A549 (cell line): Measurements from ENCODE around the gene ELOVL2. TPM values are rescaled to one million over a fixed set of nuclear protein-coding genes. Genes with fewer than 3 reads are reported as not detected.

Experiments
- ATAC-seq, 2 experiments: fragments of 200-7000 bp in 1 of 2; fragments of >200 bp in 1 of 2; cut with Nextera tagmentation in 1 of 2; cut with Tn5 transposase in 1 of 2; 3 replicates each; pipeline versions ENCODE4 v1.8.0 to v1.9.1; 2018 to 2020; ENCODE audit warnings: mild to moderate bottlenecking in 1 of 2, moderate library complexity in 1 of 2
- CTCF ChIA-PET: fragments of 300-600 bp; sonication (Branson Sonifier 250); formaldehyde crosslinking; extraction: SDS; loops from one replicate; lab custom pipeline; 2021; ENCODE audit warnings: antibody characterized with exemption, inconsistent platforms; lab: Yijun Ruan, JAX
- POLR2A ChIA-PET: fragments of 350-600 bp; formaldehyde crosslinking; extraction: SDS; loops from one replicate; lab custom pipeline; 2021; ENCODE audit warnings: antibody characterized with exemption, inconsistent platforms; lab: Yijun Ruan, JAX
- DNase-seq, 2 experiments: peaks; one replicate each; pipeline versions ENCODE4 v3.0.0 to v3.0.0-alpha.2; 2011 to 2016; ENCODE audit warnings: low read depth in 1 of 2, low spot score in 1 of 2
- FAIRE-seq: peaks from 2 replicates; lab custom pipeline; 2011; peaks lifted over from hg19 to GRCh38; lab: Jason Lieb, UNC
- H3K27ac ChIP-seq, 2 experiments: fragments of >200 bp; sonication (Bioruptor Twin); formaldehyde crosslinking; 3 replicates each; pipeline ENCODE4 v1.5.1; 2016 to 2017
- H3K4me1 ChIP-seq: fragments of >200 bp; sonication (Bioruptor Twin); formaldehyde crosslinking; 3 replicates; pipeline ENCODE4 v1.6.1; 2016
- H3K4me2 ChIP-seq: fragments of >200 bp; sonication (Bioruptor Twin); formaldehyde crosslinking; 3 replicates; pipeline ENCODE4 v1.6.1; 2016
- H3K4me3 ChIP-seq: fragments of >200 bp; sonication (Bioruptor Twin); formaldehyde crosslinking; 3 replicates; pipeline ENCODE4 v1.5.1; 2016
- H3K9me3 ChIP-seq: fragments of >200 bp; sonication (Bioruptor Twin); formaldehyde crosslinking; 3 replicates; pipeline ENCODE4 v1.6.1; 2016
- BHLHE40 ChIP-seq: IDR thresholded peaks from 2 replicates; pipeline ENCODE4 v1.6.1; 2012; ENCODE audit warnings: low read depth, low read length, inconsistent platforms
- CBX2 ChIP-seq: fragments of 200-600 bp; sonication (generic); IDR thresholded peaks from 2 replicates; pipeline ENCODE4 v1.6.1; 2016; ENCODE audit warnings: low read depth, mild to moderate bottlenecking, borderline replicate concordance
- CBX8 ChIP-seq: fragments of 200-600 bp; sonication (generic); IDR thresholded peaks from 2 replicates; pipeline ENCODE4 v1.6.1; 2016
- CHD4 ChIP-seq: fragments of 200-600 bp; sonication (generic); IDR thresholded peaks from 2 replicates; pipeline ENCODE4 v1.6.1; 2016; ENCODE audit warnings: antibody characterized with exemption, mild to moderate bottlenecking, borderline replicate concordance
- EHF ChIP-seq: fragments of 250-450 bp; sonication (Bioruptor Pico); IDR thresholded peaks from 2 replicates; pipeline ENCODE4 v1.5.0; 2020; ENCODE audit warnings: mild to moderate bottlenecking
- EP300 ChIP-seq, 2 experiments: fragments of >200 bp; sonication (Bioruptor Twin); formaldehyde crosslinking; IDR thresholded peaks; 2 replicates in 1 of 2; 3 replicates in 1 of 2; pipeline ENCODE4 v1.6.1; 2016 to 2017
- FOXS1 ChIP-seq: fragments of 250-450 bp; sonication (Bioruptor Pico); IDR thresholded peaks from 2 replicates; pipeline ENCODE4 v1.5.0; 2020; ENCODE audit warnings: mild to moderate bottlenecking, moderate library complexity
- HOXA7 ChIP-seq: fragments of 250-450 bp; sonication (Bioruptor Pico); IDR thresholded peaks from 2 replicates; pipeline ENCODE4 v1.5.0; 2020; ENCODE audit warnings: mild to moderate bottlenecking, moderate library complexity
- HOXB13 ChIP-seq: fragments of 250-450 bp; sonication (Bioruptor Pico); IDR thresholded peaks from 2 replicates; pipeline ENCODE4 v1.5.0; 2020; ENCODE audit warnings: low read depth, mild to moderate bottlenecking, moderate library complexity
- HOXB5 ChIP-seq: fragments of 250-450 bp; sonication (Bioruptor Pico); IDR thresholded peaks from 2 replicates; pipeline ENCODE4 v1.5.0; 2020; ENCODE audit warnings: mild to moderate bottlenecking, moderate library complexity
- MAFK ChIP-seq: fragments of 450-650 bp; IDR thresholded peaks from 2 replicates; pipeline ENCODE4 v1.6.1; 2014; ENCODE audit not compliant: partially characterized antibody
- MAZ ChIP-seq: fragments of 150-350 bp; IDR thresholded peaks from 2 replicates; pipeline ENCODE4 v1.6.1; 2014; ENCODE audit warnings: antibody characterized with exemption, low read depth, low read length, borderline replicate concordance
- MYC ChIP-seq: IDR thresholded peaks from 2 replicates; pipeline ENCODE4 v1.6.1; 2012; ENCODE audit warnings: mild to moderate bottlenecking, inconsistent platforms, low read length, improper control_type of control experiment, borderline replicate concordance
- NFE2L2 ChIP-seq: fragments of 150-350 bp; conservative IDR thresholded peaks from 2 replicates; pipeline ENCODE4 v1.6.1; 2014; ENCODE audit warnings: low read length
- PHF8 ChIP-seq: fragments of 200-600 bp; sonication (generic); IDR thresholded peaks from 2 replicates; pipeline ENCODE4 v1.6.1; 2016; ENCODE audit warnings: low read depth, mild to moderate bottlenecking, antibody characterized with exemption, moderate library complexity, borderline replicate concordance
- RCOR1 ChIP-seq: fragments of 150-350 bp; IDR thresholded peaks from 2 replicates; pipeline ENCODE4 v1.6.1; 2014; ENCODE audit warnings: antibody characterized with exemption, low read length, low read depth
- TFCP2L1 ChIP-seq: fragments of 250-450 bp; sonication (Bioruptor Pico); IDR thresholded peaks from 2 replicates; pipeline ENCODE4 v1.5.0; 2021; ENCODE audit warnings: mild to moderate bottlenecking
- ZFP36 ChIP-seq: fragments of 450-650 bp; IDR thresholded peaks from 2 replicates; pipeline ENCODE4 v1.6.1; 2014; ENCODE audit warnings: borderline replicate concordance; ENCODE audit not compliant: partially characterized antibody
- ZSCAN20 ChIP-seq: fragments of 250-450 bp; sonication (Bioruptor Pico); IDR thresholded peaks from 2 replicates; pipeline ENCODE4 v1.8.0; 2022; ENCODE audit warnings: mild to moderate bottlenecking, moderate library complexity
- WGBS: methylation state at CpG from one replicate; pipeline ENCODE4 v1.1.6; 2017; ENCODE audit errors: missing lambda C conversion rate; 5-methylcytosine and 5-hydroxymethylcytosine counted together
- polyA plus RNA-seq, 4 experiments: library from polyadenylated mRNA; depleted of rRNA in 3 of 4; stranded (reverse); fragments of >200 nt; fragmentation: RNase III in 1 of 4; extraction: RNeasy Plus Mini Kit Qiagen cat#74134 plus additional on column Dnase treatment in 1 of 4; gene quantifications; 2 replicates in 3 of 4; 3 replicates in 1 of 4; pipeline ENCODE4 v1.2.3, GENCODE V29; 2011 to 2017
- TF ChIP-seq, protein P1 (sequence below): fragments of 450-650 bp; IDR thresholded peaks from 2 replicates; pipeline ENCODE4 v1.6.1; 2014; ENCODE audit warnings: antibody characterized with exemption
- TF ChIP-seq, protein P2 (sequence below): fragments of 250-450 bp; sonication (Bioruptor Pico); IDR thresholded peaks from 2 replicates; pipeline ENCODE4 v1.5.0; 2020; ENCODE audit warnings: low read depth, mild to moderate bottlenecking, moderate library complexity
- TF ChIP-seq, protein P3 (sequence below): fragments of >200 bp; sonication (Bioruptor Twin); formaldehyde crosslinking; IDR thresholded peaks from 2 replicates; pipeline ENCODE4 v1.6.1; 2016
- TF ChIP-seq, protein P4 (sequence below): fragments of 250-450 bp; sonication (Bioruptor Pico); IDR thresholded peaks from 2 replicates; pipeline ENCODE4 v1.5.0; 2021; ENCODE audit warnings: mild to moderate bottlenecking, moderate library complexity, borderline replicate concordance
- TF ChIP-seq, protein P5 (sequence below): fragments of >200 bp; sonication (Bioruptor Twin); formaldehyde crosslinking; IDR thresholded peaks from 3 replicates; pipeline ENCODE4 v1.6.1; 2016

Gene ELOVL2
- polyA plus RNA-seq, 2 of the 4 experiments (the other 2 are of a cell fraction): 12.4 to 15.5 TPM

DNA sequence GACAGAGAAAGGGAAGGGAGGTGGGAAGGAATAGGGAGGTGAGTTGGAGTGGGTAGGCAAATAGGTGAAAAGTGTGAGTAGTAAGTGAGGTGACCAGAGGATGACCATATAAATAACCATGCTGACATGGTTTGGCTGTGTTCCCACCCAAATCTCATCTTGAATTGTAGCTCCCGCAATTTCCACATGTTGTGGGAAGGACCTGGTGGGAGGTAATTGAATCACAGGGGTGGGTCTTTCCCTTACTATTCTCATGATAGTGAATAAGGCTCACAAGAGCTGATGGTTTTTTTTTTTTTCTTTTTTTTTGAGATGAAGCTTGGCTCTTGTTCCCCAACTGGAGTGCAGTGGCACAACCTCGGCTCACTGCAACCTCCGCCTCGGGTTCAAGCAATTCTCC, 28.0 kb upstream of the ELOVL2 start:
- no peak for DNase-seq

DNA sequence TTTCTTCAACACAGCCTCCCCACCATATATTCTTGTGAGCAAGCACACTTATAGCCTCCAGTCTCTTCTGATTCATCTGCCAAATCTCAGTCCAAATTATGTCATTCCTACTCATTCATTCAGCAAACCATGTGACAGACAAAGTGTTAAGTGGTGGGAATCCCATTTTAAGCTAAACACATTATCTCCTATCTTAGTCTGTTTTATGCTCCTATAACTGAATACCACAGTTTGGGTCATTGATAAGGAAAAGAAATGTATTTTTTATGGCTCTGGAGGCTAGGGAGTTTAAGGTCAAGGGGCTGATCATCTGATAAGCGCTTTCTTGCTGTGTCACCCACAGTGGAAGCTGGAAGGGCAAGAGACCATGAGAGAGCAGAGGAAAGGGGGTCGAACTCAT, 25.7 kb upstream of the ELOVL2 start:
- TF ChIP-seq NFE2L2 (no peak), HOXA7 (CRISPR knock-in tag) (no peak), EHF (CRISPR knock-in tag) (no peak), CBX2 (no peak), MAFK (no peak), BHLHE40 (no peak), CHD4 (no peak), TFCP2L1 (CRISPR knock-in tag) (no peak), ZFP36 (no peak), MYC (no peak), HOXB5 (CRISPR knock-in tag) (no peak), ZSCAN20 (CRISPR knock-in tag) (no peak)
- TF ChIP-seq, protein P1, sequence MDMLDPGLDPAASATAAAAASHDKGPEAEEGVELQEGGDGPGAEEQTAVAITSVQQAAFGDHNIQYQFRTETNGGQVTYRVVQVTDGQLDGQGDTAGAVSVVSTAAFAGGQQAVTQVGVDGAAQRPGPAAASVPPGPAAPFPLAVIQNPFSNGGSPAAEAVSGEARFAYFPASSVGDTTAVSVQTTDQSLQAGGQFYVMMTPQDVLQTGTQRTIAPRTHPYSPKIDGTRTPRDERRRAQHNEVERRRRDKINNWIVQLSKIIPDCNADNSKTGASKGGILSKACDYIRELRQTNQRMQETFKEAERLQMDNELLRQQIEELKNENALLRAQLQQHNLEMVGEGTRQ: no peak
- TF ChIP-seq, all 56 proteins: peak for 0
- CTCF ChIA-PET: interaction anchor here (0.6 to 3.3 kb wide), 15 partner anchors 10 to 939 kb away, joined by 3 to 40 read pairs (median 7); no protein-coding TSS in a partner anchor
- Histone ChIP-seq H3K27ac (0 out of 6 replicates have a peak overlapping the region, but pooled peaks of 1 of the 2 experiments have one; percentile 12), H3K4me1 (peaks cover 3% of the 10 kb centered on the region; the same call in 1 of the 3 replicates), H3K9me3 (no peaks in the 10 kb centered on the region), H3K4me3 (no peak overlapping the region), H3K4me2 (no peak overlapping the region)
- no peak for DNase-seq
- POLR2A ChIA-PET: no interaction called here
- no peak for ATAC-seq
- 53% methylated on average over 2 of the region's 2 CpGs for WGBS
- no peak for FAIRE-seq

More for the DNA sequence above, 28.0 kb upstream of the ELOVL2 start:
- POLR2A ChIA-PET: no interaction called here
- Histone ChIP-seq H3K27ac (no peak overlapping the region), H3K4me1 (peaks cover 3% of the 10 kb centered on the region; the same call in 1 of the 3 replicates), H3K9me3 (no peaks in the 10 kb centered on the region), H3K4me2 (no peak overlapping the region), H3K4me3 (no peak overlapping the region)
- CTCF ChIA-PET: interaction anchor here (0.9 to 1.6 kb wide), 3 partner anchors 61 to 424 kb away, joined by 4 to 6 read pairs (median 6); no protein-coding TSS in a partner anchor
- TF ChIP-seq MYC (no peak), MAZ (no peak), ZFP36 (no peak), CHD4 (no peak), ZSCAN20 (CRISPR knock-in tag) (no peak), HOXB13 (no peak), RCOR1 (no peak), NFE2L2 (no peak), EP300 (IDR thresholded peaks at IDR 0.05) (no peak), CBX8 (no peak), FOXS1 (CRISPR knock-in tag) (no peak), PHF8 (no peak)
- TF ChIP-seq, protein P1: no peak
- TF ChIP-seq, protein P2, sequence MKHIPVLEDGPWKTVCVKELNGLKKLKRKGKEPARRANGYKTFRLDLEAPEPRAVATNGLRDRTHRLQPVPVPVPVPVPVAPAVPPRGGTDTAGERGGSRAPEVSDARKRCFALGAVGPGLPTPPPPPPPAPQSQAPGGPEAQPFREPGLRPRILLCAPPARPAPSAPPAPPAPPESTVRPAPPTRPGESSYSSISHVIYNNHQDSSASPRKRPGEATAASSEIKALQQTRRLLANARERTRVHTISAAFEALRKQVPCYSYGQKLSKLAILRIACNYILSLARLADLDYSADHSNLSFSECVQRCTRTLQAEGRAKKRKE (CRISPR knock-in tag): no peak
- TF ChIP-seq, protein P3, sequence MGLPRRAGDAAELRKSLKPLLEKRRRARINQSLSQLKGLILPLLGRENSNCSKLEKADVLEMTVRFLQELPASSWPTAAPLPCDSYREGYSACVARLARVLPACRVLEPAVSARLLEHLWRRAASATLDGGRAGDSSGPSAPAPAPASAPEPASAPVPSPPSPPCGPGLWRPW: no peak
- TF ChIP-seq, protein P4, sequence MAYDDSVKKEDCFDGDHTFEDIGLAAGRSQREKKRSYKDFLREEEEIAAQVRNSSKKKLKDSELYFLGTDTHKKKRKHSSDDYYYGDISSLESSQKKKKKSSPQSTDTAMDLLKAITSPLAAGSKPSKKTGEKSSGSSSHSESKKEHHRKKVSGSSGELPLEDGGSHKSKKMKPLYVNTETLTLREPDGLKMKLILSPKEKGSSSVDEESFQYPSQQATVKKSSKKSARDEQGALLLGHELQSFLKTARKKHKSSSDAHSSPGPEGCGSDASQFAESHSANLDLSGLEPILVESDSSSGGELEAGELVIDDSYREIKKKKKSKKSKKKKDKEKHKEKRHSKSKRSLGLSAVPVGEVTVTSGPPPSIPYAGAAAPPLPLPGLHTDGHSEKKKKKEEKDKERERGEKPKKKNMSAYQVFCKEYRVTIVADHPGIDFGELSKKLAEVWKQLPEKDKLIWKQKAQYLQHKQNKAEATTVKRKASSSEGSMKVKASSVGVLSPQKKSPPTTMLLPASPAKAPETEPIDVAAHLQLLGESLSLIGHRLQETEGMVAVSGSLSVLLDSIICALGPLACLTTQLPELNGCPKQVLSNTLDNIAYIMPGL (CRISPR knock-in tag): no peak
- TF ChIP-seq, protein P5, sequence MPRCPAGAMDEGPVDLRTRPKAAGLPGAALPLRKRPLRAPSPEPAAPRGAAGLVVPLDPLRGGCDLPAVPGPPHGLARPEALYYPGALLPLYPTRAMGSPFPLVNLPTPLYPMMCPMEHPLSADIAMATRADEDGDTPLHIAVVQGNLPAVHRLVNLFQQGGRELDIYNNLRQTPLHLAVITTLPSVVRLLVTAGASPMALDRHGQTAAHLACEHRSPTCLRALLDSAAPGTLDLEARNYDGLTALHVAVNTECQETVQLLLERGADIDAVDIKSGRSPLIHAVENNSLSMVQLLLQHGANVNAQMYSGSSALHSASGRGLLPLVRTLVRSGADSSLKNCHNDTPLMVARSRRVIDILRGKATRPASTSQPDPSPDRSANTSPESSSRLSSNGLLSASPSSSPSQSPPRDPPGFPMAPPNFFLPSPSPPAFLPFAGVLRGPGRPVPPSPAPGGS: no peak
- no peak for ATAC-seq
- 89% methylated on average over 4 of the region's 4 CpGs for WGBS
- FAIRE-seq: no peak
